ENCODE measurements around the gene NDUFA13. TPM values are rescaled to one million over a fixed set of nuclear protein-coding genes. Genes with fewer than 3 reads are reported as not detected.

The NDUFA13 gene
- polyA plus RNA-seq, 1 of the 3 experiments (the other 2 are of a cell fraction) = 1,828 TPM

- Histone ChIP-seq H3F3A (replicated peaks; ENCODE audit: insufficient read depth) (peaks cover 4% of the 10 kb centered on the region), H3K4me1 (ENCODE audit: control insufficient read depth in 1 of 2, insufficient read depth in 2 of 2, low read depth in 1 of 2, low read length in 1 of 2) (no peaks in the 10 kb centered on the region; a peak in 1 of 4 replicates), H3K27me3 (ENCODE audit: insufficient read depth) (no peaks in the 10 kb centered on the region), H4K20me1 (ENCODE audit: insufficient read depth) (peaks cover 16% of the 10 kb centered on the region), H3K4me3 (ENCODE audit: low read depth in 2 of 2, low read length in 1 of 2) (no peak overlapping the region), H3K36me3 (replicated peaks in 1 of 2; ENCODE audit: control insufficient read depth in 1 of 2, insufficient read depth in 2 of 2, low read length in 1 of 2) (peaks cover 3 to 7% of the 10 kb centered on the region in 2 experiments), H3K9ac (no peak overlapping the region), H3K4me2 (no peak overlapping the region), H2AFZ (ENCODE audit: low read depth) (no peak overlapping the region), H3K9me2 (no peaks in the 10 kb centered on the region), H3K27ac (ENCODE audit: low read depth in 2 of 2, low read length in 1 of 2) (no peak overlapping the region), H3K79me2 (ENCODE audit: insufficient read depth) (peaks cover 99% of the 10 kb centered on the region), H3K9me3 (no peaks in the 10 kb centered on the region)
- POLR2A ChIA-PET = no interaction called here
- WGBS (ENCODE audit: low lambda C conversion rate) = 94% methylated on average over 8 of the region's 10 CpGs
- CTCF ChIA-PET = interaction anchor here (5.7 kb wide), 1 partner anchor 14 kb away, joined by 32 read pairs; no protein-coding TSS in a partner anchor
- DNase-seq = no peak
- TF ChIP-seq MXI1 (IDR thresholded peaks at IDR 0.05; ENCODE audit: low read depth, low read length) (no peak), EP300 (IDR thresholded peaks at IDR 0.05; ENCODE audit: borderline replicate concordance in 1 of 2, low read depth in 1 of 2, low read length in 1 of 2) (no peak), GATA2 (CRISPR knock-in tag; IDR thresholded peaks at IDR 0.05) (no peak), RAD21 (IDR thresholded peaks at IDR 0.05; ENCODE audit: low read length) (no peak), REST (IDR thresholded peaks at IDR 0.05; ENCODE audit: low read depth, low read length) (no peak)
These were observed 38.2 kb upstream of the NDUFA13 start for GRCh38 chr19:19477705-19478383.

DNA sequence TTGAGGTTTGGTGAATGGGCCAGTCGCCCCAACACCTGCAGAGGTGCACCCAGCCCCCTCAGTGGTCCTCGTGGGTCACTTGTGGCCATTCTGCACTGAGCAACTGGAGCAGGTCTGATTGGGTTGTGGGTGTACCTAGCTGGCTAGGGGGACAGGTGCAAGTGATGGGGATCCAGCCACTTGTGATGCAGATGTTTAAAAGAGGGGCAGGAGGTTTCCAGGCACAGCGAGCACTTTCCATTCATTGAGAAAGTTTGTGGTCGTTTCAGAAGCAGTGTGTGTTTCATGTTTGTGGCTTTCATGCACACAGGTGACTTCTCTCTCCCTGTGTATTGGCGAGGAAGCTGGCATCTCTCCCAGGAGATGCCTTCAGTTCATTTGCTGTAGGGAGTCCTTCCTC lies 35.3 kb upstream of the NDUFA13 start:
- no peak overlapping the region for H3K4me2 ChIP-seq
- POLR2A ChIA-PET = no interaction called here
- CTCF ChIA-PET = interaction anchor here (0.9 to 5.7 kb wide), 2 partner anchors 11 to 114 kb away, joined by 4 to 32 read pairs; no protein-coding TSS in a partner anchor
- peaks cover 93% of the 10 kb centered on the region for H3K79me2 ChIP-seq (ENCODE audit: insufficient read depth)
- H3K4me3 ChIP-seq (ENCODE audit: low read depth in 2 of 2, low read length in 1 of 2) = no peak overlapping the region
- H3K36me3 ChIP-seq (replicated peaks in 1 of 2; ENCODE audit: control insufficient read depth in 1 of 2, insufficient read depth in 2 of 2, low read length in 1 of 2) = peaks cover 0 to 3% of the 10 kb centered on the region in 2 experiments
- peaks cover 7 to 9% of the 10 kb centered on the region in 2 experiments; a peak in 3 of 4 replicates for H3K4me1 ChIP-seq (ENCODE audit: control insufficient read depth in 1 of 2, insufficient read depth in 2 of 2, low read depth in 1 of 2, low read length in 1 of 2)
- H4K20me1 ChIP-seq (ENCODE audit: insufficient read depth) = peaks cover 14% of the 10 kb centered on the region
- no peak for DNase-seq
- H3K9ac ChIP-seq = no peak overlapping the region
- H2AFZ ChIP-seq (ENCODE audit: low read depth) = no peak overlapping the region
- H3K27me3 ChIP-seq (ENCODE audit: insufficient read depth) = no peaks in the 10 kb centered on the region
- no peaks in the 10 kb centered on the region for H3K9me3 ChIP-seq
- no peaks in the 10 kb centered on the region for H3K9me2 ChIP-seq
- WGBS (ENCODE audit: low lambda C conversion rate) = 94% methylated on average over 4 of the region's 5 CpGs
- H3K27ac ChIP-seq (ENCODE audit: low read depth in 2 of 2, low read length in 1 of 2) = no peak overlapping the region
- peaks cover 9% of the 10 kb centered on the region for H3F3A ChIP-seq (replicated peaks; ENCODE audit: insufficient read depth)
- TF ChIP-seq CTCF (IDR thresholded peaks at IDR 0.05) (no peak), RAD21 (IDR thresholded peaks at IDR 0.05; ENCODE audit: low read length) (no peak), ELF1 (IDR thresholded peaks at IDR 0.05) (no peak), NRF1 (IDR thresholded peaks at IDR 0.05; ENCODE audit: low read depth, low read length) (no peak), REST (IDR thresholded peaks at IDR 0.05; ENCODE audit: low read depth, low read length) (no peak), IRF3 (IDR thresholded peaks at IDR 0.05; ENCODE audit: low read depth, low read length) (no peak), GATA2 (CRISPR knock-in tag; IDR thresholded peaks at IDR 0.05) (no peak), CHD2 (IDR thresholded peaks at IDR 0.05; ENCODE audit: low read length, partially characterized antibody) (no peak), FOXM1 (IDR thresholded peaks at IDR 0.05; ENCODE audit: low read depth) (no peak)
- TF ChIP-seq, protein P1, sequence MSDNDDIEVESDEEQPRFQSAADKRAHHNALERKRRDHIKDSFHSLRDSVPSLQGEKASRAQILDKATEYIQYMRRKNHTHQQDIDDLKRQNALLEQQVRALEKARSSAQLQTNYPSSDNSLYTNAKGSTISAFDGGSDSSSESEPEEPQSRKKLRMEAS (IDR thresholded peaks at IDR 0.05; ENCODE audit: low read depth) = no peak

Measured in SK-N-SH (cell line).